ENCODE data around the gene NFATC2.

- TF ChIP-seq POLR2A (IDR thresholded peaks at IDR 0.05) = no peak
- TF ChIP-seq, protein P1, sequence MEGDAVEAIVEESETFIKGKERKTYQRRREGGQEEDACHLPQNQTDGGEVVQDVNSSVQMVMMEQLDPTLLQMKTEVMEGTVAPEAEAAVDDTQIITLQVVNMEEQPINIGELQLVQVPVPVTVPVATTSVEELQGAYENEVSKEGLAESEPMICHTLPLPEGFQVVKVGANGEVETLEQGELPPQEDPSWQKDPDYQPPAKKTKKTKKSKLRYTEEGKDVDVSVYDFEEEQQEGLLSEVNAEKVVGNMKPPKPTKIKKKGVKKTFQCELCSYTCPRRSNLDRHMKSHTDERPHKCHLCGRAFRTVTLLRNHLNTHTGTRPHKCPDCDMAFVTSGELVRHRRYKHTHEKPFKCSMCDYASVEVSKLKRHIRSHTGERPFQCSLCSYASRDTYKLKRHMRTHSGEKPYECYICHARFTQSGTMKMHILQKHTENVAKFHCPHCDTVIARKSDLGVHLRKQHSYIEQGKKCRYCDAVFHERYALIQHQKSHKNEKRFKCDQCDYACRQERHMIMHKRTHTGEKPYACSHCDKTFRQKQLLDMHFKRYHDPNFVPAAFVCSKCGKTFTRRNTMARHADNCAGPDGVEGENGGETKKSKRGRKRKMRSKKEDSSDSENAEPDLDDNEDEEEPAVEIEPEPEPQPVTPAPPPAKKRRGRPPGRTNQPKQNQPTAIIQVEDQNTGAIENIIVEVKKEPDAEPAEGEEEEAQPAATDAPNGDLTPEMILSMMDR (IDR thresholded peaks at IDR 0.05) = peak; percentile 37 to 51 (median 42)
These were observed 156.6 kb downstream of the NFATC2 start for GRCh38 chr20:51385646-51386530.

Data from uterus (tissue), 2 donors.